HepG2 (cell line): Measurements from ENCODE around the gene GSDMA. TPM values are rescaled to one million over a fixed set of nuclear protein-coding genes. Genes with fewer than 3 reads are reported as not detected.

Experiments used
- HDAC1 ChIP-seq: sonication (generic); formaldehyde crosslinking; IDR thresholded peaks from 2 replicates; pipeline ENCODE4 v1.5.1; 2020; ENCODE audit warnings: mild to moderate bottlenecking, missing genetic modification reagents
- HNRNPLL ChIP-seq: fragments of 200-400 bp; formaldehyde crosslinking; IDR thresholded peaks from 2 replicates; pipeline ENCODE4 v1.6.1; 2017; ENCODE audit warnings: mild to moderate bottlenecking, low read depth, low read length; ENCODE audit not compliant: poor library complexity, severe bottlenecking
- IRF2 ChIP-seq: IDR thresholded peaks from 2 replicates; pipeline ENCODE4 v1.6.1; 2018; ENCODE audit warnings: missing genetic modification reagents, missing compliant biosample characterization
- JUN ChIP-seq: sonication (generic); formaldehyde crosslinking; IDR thresholded peaks from 2 replicates; pipeline ENCODE4 v1.4.0; 2020; ENCODE audit warnings: mild to moderate bottlenecking, missing genetic modification reagents
- KDM6A ChIP-seq: IDR thresholded peaks from 2 replicates; pipeline ENCODE4 v1.6.1; 2016; ENCODE audit warnings: low read depth
- NFIC ChIP-seq: IDR thresholded peaks from 2 replicates; pipeline ENCODE4 v1.6.1; 2012; ENCODE audit warnings: mild to moderate bottlenecking, low read length, inconsistent platforms
- NKX3-1 ChIP-seq: sonication (generic); formaldehyde crosslinking; IDR thresholded peaks from 2 replicates; pipeline ENCODE4 v1.5.0; 2020; ENCODE audit warnings: missing genetic modification reagents
- NR2F6 ChIP-seq, 2 experiments: IDR thresholded peaks; 2 replicates each; pipeline ENCODE4 v1.6.1; 2016; ENCODE audit warnings: antibody characterized with exemption in 1 of 2, mild to moderate bottlenecking in 1 of 2
- SETDB1 ChIP-seq: sonication (generic); formaldehyde crosslinking; IDR thresholded peaks from 2 replicates; pipeline ENCODE4 v1.5.1; 2020; ENCODE audit warnings: missing genetic modification reagents, mild to moderate bottlenecking, borderline replicate concordance
- SIN3A ChIP-seq: IDR thresholded peaks from 2 replicates; pipeline ENCODE4 v1.6.1; 2011; ENCODE audit warnings: low read depth, mild to moderate bottlenecking, control low read depth, low read length, borderline replicate concordance
- TCF7L2 ChIP-seq: IDR thresholded peaks from 2 replicates; pipeline ENCODE4 v1.6.1; 2011; ENCODE audit warnings: mild to moderate bottlenecking, low read depth, low read length, moderate library complexity
- XRCC5 ChIP-seq: fragments of 200-400 bp; formaldehyde crosslinking; optimal IDR thresholded peaks from 2 replicates; pipeline ENCODE3; 2017; ENCODE audit warnings: mild to moderate bottlenecking, low read length
- ZBTB7A ChIP-seq: sonication (generic); formaldehyde crosslinking; IDR thresholded peaks from 2 replicates; pipeline ENCODE4 v1.8.0; 2022; ENCODE audit warnings: mild to moderate bottlenecking, missing genetic modification reagents
- ZNF12 ChIP-seq: sonication (generic); formaldehyde crosslinking; IDR thresholded peaks from 2 replicates; pipeline ENCODE4 v1.5.0; 2020; ENCODE audit warnings: missing genetic modification reagents
- ZNF121 ChIP-seq: sonication (generic); formaldehyde crosslinking; IDR thresholded peaks from 2 replicates; pipeline ENCODE4 v1.5.0; 2020; ENCODE audit warnings: mild to moderate bottlenecking, missing genetic modification reagents
- ZNF235 ChIP-seq: sonication (generic); formaldehyde crosslinking; IDR thresholded peaks from 2 replicates; pipeline ENCODE4 v1.8.1; 2023; ENCODE audit warnings: mild to moderate bottlenecking, missing genetic modification reagents, borderline replicate concordance
- ZNF34 ChIP-seq: sonication (generic); formaldehyde crosslinking; IDR thresholded peaks from 2 replicates; pipeline ENCODE4 v1.4.0; 2020; ENCODE audit warnings: mild to moderate bottlenecking, missing genetic modification reagents, borderline replicate concordance
- ZNF572 ChIP-seq: sonication (generic); formaldehyde crosslinking; IDR thresholded peaks from 2 replicates; pipeline ENCODE4 v1.5.1; 2020; ENCODE audit warnings: mild to moderate bottlenecking, missing genetic modification reagents
- ZNF577 ChIP-seq: sonication (generic); formaldehyde crosslinking; IDR thresholded peaks from 2 replicates; pipeline ENCODE4 v1.4.0; 2020; ENCODE audit warnings: mild to moderate bottlenecking, low read depth, missing genetic modification reagents, borderline replicate concordance
- ZNF781 ChIP-seq: sonication (generic); formaldehyde crosslinking; IDR thresholded peaks from 2 replicates; pipeline ENCODE4 v1.5.1; 2020; ENCODE audit warnings: borderline replicate concordance, mild to moderate bottlenecking, missing genetic modification reagents; ENCODE audit errors: not compliant biosample characterization
- ZNF878 ChIP-seq: sonication (generic); formaldehyde crosslinking; IDR thresholded peaks from 2 replicates; pipeline ENCODE4 v1.8.1; 2023; ENCODE audit warnings: mild to moderate bottlenecking, missing genetic modification reagents, moderate library complexity
- ZSCAN25 ChIP-seq: sonication (generic); formaldehyde crosslinking; IDR thresholded peaks from 2 replicates; pipeline ENCODE4 v1.8.0; 2022; ENCODE audit warnings: mild to moderate bottlenecking, missing genetic modification reagents
- ZSCAN30 ChIP-seq: sonication (generic); formaldehyde crosslinking; IDR thresholded peaks from 2 replicates; pipeline ENCODE4 v1.5.0; 2020; ENCODE audit warnings: mild to moderate bottlenecking, missing genetic modification reagents
- polyA plus RNA-seq, 8 experiments: library from polyadenylated mRNA; depleted of rRNA in 3 of 8; stranded (reverse) in 7 of 8; unstranded in 1 of 8; fragments of >200 nt; fragmentation: Illumina TruSeq in 4 of 8; extraction: Trizol in 4 of 8; gene quantifications; 2 replicates each; pipeline versions ENCODE4 v1.2.1 to v1.2.3, GENCODE V29; 2011 to 2016; ENCODE audit warnings: low read depth in 4 of 8, missing spikeins in 1 of 8, mixed read lengths in 1 of 8; ENCODE audit not compliant: insufficient read depth in 1 of 8
- total RNA-seq, 5 experiments: library from RNA; depleted of rRNA; stranded (reverse); fragments of >200 nt; fragmentation: Illumina TruSeq; extraction: Trizol; gene quantifications; 2 replicates each; pipeline ENCODE4 v1.2.3, GENCODE V29; 2016; ENCODE audit warnings: low read depth in 1 of 5
- TF ChIP-seq, protein P1 (sequence below): fragments of 450-650 bp; IDR thresholded peaks from 2 replicates; pipeline ENCODE4 v1.6.1; 2017
- TF ChIP-seq, protein P2 (sequence below): sonication (generic); formaldehyde crosslinking; IDR thresholded peaks from 2 replicates; pipeline ENCODE4 v1.4.0; 2020; ENCODE audit warnings: missing genetic modification reagents, mild to moderate bottlenecking, borderline replicate concordance
- TF ChIP-seq, protein P3 (sequence below): sonication (generic); formaldehyde crosslinking; IDR thresholded peaks from 2 replicates; pipeline ENCODE4 v1.5.1; 2020; ENCODE audit warnings: mild to moderate bottlenecking, missing genetic modification reagents, borderline replicate concordance
- TF ChIP-seq, protein P4 (sequence below): sonication (generic); formaldehyde crosslinking; IDR thresholded peaks from 2 replicates; pipeline ENCODE4 v1.5.1; 2020; ENCODE audit warnings: missing genetic modification reagents, mild to moderate bottlenecking, borderline replicate concordance

The GSDMA gene
- total and polyA plus RNA-seq, 2 of the 13 experiments (the other 11 are each of a cell fraction or from before 2014, with no cell fraction given), result not detected

DNA sequence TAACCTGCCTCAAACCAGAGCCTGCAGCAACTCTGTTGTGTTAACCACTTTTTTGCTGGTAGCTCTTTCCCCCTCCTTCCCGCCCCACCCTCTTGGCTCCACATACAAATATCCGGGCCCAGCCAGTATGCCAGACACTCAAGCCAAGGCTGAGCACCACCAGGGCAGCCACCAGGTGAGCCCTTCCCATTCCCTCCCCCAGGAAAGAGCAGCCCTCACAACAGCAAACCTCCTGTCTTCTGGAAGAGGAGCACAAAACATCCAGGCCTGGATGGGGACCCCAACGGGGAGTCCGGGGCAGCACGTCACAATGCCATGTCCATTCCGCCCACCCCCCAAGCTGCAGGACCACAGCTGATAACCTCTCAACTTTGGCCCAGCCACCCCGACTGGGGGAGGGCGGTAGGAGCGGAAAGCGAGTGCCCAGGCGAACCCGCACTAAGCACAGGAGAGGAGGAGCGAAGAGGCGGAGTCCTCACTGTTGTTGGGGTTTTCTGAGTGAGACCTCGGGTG, 36.2 kb upstream of the GSDMA start (continued):
- TF ChIP-seq NKX3-1 (CRISPR knock-in tag), result no peak
- TF ChIP-seq ZSCAN30, result no peak
- peak; percentile 93; the same call in 1 of the 2 replicates for TF ChIP-seq ZBTB7A
- TF ChIP-seq, protein P1, sequence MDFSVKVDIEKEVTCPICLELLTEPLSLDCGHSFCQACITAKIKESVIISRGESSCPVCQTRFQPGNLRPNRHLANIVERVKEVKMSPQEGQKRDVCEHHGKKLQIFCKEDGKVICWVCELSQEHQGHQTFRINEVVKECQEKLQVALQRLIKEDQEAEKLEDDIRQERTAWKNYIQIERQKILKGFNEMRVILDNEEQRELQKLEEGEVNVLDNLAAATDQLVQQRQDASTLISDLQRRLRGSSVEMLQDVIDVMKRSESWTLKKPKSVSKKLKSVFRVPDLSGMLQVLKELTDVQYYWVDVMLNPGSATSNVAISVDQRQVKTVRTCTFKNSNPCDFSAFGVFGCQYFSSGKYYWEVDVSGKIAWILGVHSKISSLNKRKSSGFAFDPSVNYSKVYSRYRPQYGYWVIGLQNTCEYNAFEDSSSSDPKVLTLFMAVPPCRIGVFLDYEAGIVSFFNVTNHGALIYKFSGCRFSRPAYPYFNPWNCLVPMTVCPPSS, result no peak
- TF ChIP-seq ZNF878 (CRISPR knock-in tag), result peak; percentile 84
- TF ChIP-seq SIN3A, result peak; percentile 51; the same call in 1 of the 2 replicates
- no peak for TF ChIP-seq ZNF781
- TF ChIP-seq ZNF34, result no peak
- TF ChIP-seq JUN (CRISPR knock-in tag), result no peak
- TF ChIP-seq, protein P2, sequence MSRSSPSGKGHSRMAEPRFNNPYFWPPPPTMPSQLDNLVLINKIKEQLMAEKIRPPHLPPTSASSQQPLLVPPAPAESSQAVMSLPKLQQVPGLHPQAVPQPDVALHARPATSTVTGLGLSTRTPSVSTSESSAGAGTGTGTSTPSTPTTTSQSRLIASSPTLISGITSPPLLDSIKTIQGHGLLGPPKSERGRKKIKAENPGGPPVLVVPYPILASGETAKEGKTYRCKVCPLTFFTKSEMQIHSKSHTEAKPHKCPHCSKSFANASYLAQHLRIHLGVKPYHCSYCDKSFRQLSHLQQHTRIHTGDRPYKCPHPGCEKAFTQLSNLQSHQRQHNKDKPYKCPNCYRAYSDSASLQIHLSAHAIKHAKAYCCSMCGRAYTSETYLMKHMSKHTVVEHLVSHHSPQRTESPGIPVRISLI (CRISPR knock-in tag), result 0 out of 2 replicates have a peak, but pooled peaks have one; percentile 32
- TF ChIP-seq, protein P3, sequence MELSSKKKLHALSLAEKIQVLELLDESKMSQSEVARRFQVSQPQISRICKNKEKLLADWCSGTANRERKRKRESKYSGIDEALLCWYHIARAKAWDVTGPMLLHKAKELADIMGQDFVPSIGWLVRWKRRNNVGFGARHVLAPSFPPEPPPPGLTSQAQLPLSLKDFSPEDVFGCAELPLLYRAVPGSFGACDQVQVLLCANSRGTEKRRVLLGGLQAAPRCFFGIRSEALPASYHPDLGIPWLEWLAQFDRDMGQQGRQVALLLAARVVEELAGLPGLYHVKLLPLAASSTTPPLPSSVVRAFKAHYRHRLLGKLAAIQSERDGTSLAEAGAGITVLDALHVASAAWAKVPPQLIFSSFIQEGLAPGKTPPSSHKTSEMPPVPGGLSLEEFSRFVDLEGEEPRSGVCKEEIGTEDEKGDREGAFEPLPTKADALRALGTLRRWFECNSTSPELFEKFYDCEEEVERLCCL (CRISPR knock-in tag), result no peak
- TF ChIP-seq ZSCAN25, result peak; percentile 48; the same call in 1 of the 2 replicates
- no peak for TF ChIP-seq ZNF235 (CRISPR knock-in tag)
- no peak for TF ChIP-seq ZNF572 (CRISPR knock-in tag)
- no peak for TF ChIP-seq NFIC
- TF ChIP-seq KDM6A (CRISPR knock-in tag), result peak; percentile 16; the same call in 1 of the 2 replicates
- TF ChIP-seq ZNF577 (CRISPR knock-in tag), result no peak
- TF ChIP-seq ZNF12, result no peak
- TF ChIP-seq ZNF121, result no peak
- TF ChIP-seq IRF2 (CRISPR knock-in tag), result no peak
- TF ChIP-seq SETDB1 (CRISPR knock-in tag), result no peak
- TF ChIP-seq, protein P4, sequence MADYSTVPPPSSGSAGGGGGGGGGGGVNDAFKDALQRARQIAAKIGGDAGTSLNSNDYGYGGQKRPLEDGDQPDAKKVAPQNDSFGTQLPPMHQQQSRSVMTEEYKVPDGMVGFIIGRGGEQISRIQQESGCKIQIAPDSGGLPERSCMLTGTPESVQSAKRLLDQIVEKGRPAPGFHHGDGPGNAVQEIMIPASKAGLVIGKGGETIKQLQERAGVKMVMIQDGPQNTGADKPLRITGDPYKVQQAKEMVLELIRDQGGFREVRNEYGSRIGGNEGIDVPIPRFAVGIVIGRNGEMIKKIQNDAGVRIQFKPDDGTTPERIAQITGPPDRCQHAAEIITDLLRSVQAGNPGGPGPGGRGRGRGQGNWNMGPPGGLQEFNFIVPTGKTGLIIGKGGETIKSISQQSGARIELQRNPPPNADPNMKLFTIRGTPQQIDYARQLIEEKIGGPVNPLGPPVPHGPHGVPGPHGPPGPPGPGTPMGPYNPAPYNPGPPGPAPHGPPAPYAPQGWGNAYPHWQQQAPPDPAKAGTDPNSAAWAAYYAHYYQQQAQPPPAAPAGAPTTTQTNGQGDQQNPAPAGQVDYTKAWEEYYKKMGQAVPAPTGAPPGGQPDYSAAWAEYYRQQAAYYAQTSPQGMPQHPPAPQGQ (CRISPR knock-in tag), result peak; percentile 20; the same call in 1 of the 2 replicates
- peak; percentile 96 for TF ChIP-seq NR2F6 (IDR thresholded peaks at IDR 0.05)
- peak; percentile 98 for TF ChIP-seq NR2F6 (CRISPR knock-in tag; IDR thresholded peaks at IDR 0.05)
- no peak for TF ChIP-seq XRCC5
- peak; percentile 52 for TF ChIP-seq HNRNPLL
- TF ChIP-seq TCF7L2, result no peak
- TF ChIP-seq HDAC1, result peak; percentile 82
